HG02623 (cell line): ENCODE results near the gene IGFBPL1.
"Not testable (repeated sequence)": the region's sequence is repeated elsewhere in the genome, so short reads cannot be mapped to it uniquely, and the experiment has no call there.

ENCODE experiments used
- ATAC-seq: cut with Tn5 transposase; IDR thresholded peaks from one replicate; pipeline ENCODE4 v1.9.1; 2021; ENCODE audit warnings: moderate library complexity; ENCODE audit not compliant: unreplicated experiment

The IGFBPL1 gene

DNA sequence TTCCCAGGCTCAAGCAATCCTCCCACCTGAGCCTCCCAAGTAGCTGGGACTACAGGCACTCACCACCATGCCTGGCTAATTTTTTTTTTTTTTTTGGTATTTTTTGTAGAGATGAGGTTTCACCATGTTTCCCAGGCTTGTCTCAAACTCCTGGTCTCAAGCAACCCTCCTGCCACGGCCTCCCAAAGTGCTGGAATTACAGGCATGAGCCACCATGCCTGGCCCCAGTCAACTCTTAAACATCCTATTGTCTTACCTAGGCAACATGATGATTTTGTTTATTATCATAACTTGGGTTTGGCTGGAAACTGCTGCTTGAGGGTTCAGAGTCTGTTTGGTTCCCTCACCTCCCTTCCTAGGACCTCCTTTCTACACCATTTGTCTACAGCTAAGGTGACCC is 25.1 kb downstream of the IGFBPL1 start:
- ATAC-seq: not testable (repeated sequence)

DNA sequence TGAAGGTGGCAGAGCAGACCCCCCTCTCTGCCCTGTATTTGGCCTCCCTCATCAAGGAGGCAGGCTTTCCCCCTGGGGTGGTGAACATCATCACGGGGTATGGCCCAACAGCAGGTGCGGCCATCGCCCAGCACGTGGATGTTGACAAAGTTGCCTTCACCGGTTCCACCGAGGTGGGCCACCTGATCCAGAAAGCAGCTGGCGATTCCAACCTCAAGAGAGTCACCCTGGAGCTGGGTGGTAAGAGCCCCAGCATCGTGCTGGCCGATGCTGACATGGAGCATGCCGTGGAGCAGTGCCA is 27.9 kb downstream of the IGFBPL1 start:
- no peak for ATAC-seq

DNA sequence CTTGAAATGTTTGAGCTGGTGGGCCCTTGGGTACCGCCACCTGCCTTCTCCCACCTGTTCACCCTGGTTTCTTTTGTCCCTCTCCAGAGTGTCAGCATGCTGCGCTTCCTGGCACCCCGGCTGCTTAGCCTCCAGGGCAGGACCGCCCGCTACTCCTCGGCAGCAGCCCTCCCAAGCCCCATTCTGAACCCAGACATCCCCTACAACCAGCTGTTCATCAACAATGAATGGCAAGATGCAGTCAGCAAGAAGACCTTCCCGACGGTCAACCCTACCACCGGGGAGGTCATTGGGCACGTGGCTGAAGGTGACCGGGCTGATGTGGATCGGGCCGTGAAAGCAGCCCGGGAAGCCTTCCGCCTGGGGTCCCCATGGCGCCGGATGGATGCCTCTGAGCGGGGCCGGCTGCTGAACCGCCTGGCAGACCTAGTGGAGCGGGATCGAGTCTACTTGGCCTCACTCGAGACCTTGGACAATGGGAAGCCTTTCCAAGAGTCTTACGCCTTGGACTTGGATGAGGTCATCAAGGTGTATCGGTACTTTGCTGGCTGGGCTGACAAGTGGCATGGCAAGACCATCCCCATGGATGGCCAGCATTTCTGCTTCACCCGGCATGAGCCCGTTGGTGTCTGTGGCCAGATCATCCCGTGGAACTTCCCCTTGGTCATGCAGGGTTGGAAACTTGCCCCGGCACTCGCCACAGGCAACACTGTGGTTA is 28.4 kb downstream of the IGFBPL1 start:
- no peak for ATAC-seq

DNA sequence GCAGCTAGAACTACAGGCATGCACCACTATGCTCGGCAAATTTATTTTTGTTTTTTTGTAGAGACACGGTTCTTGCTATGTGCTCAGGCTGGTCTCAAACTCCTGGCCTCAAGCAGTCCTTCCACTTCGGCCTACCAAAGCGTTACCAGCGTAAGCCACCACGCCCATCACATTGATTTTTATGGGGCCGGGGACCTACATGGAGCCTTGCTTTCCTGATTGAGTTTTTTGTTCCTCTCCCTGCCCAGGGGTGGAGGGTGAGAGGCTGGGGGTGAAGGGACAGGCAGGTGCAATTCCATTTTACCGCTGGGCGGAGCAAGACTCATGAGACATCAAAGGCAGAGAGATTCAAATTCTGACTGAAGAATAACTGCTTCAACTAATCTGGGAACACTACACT is 29.8 kb downstream of the IGFBPL1 start:
- ATAC-seq: no peak

DNA sequence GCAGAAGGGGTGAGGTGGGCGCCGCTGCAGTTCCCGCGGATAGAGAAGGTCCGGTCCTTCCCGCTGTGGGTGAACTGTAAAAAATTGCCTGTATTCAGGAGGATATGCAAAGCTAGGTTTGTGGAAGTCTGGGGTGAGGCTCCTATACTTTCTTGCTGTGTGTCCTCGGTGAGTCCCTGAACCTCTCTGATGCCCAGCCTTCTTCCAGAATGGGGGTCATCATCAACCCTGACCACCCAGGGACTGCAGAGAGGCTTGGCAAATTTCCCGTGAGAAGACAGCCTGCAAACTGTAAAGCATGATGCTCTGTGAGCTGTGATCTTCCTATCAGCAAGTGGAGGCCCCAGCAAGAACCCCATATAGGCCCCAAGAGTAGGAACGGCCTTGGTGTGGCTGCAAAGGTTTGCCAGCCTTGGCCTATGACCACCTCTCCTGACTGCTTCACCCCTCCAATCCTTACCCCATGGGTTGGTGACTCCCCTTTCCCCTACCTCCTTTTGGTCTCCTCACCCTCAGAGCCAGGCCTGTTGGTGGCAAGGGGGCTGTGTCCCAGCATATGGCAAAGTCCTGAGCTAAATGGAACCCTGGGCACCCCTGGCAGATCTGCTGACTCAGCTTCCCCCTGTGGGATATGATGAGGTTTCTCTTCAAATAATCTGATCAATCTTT is 31.0 kb downstream of the IGFBPL1 start:
- ATAC-seq: no peak

DNA sequence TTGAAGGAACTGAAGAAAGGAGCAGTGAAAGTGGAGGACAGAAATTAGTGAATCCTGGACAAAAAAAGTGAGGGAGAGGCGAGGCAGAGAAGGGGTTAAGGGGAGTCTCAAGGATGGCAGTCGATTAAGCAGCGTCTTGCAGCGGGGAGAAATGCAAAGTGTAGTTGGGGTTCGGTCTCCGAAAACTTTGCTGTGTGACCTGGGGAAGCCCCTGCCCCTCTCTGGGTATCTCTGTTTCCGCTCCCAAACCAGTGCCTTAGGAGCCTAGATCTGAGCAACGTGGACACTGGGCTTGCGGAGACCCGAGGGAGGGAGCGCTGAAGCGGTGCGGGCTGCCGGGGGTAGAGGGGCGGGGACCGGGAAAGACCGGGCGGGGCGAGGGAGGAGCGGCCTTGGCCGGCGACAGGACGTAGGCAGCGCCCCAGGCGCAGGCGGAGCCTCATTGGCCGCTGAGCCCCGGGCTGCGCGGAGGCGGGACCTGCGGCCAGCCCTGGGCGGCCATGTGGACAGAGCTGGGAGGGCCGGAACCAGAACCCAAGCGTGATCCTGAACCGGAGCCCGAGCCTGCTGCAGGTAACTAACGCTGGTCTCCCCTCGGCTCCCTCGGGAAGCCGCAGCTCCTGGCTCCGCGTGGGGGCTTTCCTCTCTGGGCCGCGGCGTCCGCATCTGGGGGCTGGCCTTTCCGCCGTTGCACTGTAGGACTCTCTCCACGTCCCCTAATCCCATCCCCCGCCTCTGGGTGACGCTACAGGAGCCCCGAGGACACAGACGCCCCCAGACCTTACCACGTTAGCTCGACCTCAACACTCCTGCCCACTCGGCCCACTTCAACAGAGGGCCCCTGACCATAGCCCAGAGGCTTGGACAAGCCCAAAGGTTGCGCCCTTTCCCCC is 31.8 kb downstream of the IGFBPL1 start, which contains the start of gene ALDH1B1:
Gene ALDH1B1, plus strand, starts transcription at position 468 of the 893 bp plus-strand sequence. CDS start 3,047 bp downstream, outside the sequence.
- peak; percentile 99 for ATAC-seq

DNA sequence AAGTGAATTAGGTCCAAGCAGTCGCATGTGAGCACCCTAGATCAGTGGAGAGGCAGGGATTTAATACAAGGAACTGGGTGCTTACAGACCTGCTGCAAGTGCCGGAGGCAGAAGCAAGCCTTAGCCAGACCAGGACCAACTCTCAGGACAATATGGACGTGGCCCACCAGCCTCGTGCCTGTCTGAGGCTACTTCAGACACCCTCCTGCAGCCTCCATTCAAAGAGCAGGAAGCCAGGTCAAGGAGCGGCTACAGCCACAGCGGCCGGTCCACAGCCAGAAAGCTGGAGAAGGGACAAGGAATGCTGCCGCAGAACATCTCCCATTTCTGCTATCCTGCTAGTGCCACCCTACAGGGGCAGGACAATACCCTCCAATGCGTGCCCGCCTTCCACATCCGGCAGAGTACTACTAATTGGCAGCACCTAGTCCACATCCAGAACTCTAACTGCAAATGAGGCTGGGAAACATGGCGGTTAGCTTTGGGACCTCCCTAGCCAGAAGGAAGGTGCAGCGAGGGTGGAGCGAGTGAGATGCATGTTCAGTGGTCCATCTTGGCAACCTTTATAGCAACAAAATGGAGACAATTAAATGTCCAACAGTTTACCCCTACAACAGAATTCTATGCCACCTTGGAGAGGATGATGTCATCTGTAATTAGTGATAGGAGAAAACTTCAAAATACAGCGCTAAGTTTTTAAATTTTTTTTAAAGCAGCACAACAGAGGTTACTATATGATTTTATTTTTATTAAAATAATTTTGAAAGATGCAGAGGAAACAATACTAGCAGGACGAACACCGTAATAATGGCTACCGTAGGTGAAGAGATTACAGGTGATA is 32.8 kb downstream of the IGFBPL1 start:
- ATAC-seq: no peak

DNA sequence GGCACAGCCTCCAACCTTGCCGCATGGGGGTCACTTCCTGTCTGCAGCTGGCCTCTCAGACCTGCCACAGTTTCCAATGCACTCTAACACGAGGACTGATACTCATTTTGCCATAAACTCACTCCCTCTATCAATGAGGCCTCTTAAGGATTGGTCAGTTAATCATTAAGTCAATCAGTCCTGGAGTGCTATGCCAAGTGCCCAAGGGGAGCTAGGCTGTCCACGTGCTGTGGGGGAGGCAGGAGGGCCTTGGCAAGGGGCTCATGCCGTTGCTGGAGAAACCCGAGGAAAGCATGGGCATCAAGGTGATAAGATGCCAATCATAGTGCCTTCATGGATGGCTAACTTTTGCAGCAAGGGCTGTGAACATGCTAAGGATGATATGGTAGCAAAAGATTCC is 33.4 kb downstream of the IGFBPL1 start:
- ATAC-seq: no peak

- no peak for ATAC-seq
Measured at GRCh38 chr9:38390442-38390841, 33.8 kb downstream of the IGFBPL1 start.

GRCh38 chr9:38389313-38389712 is 34.9 kb downstream of the IGFBPL1 start:
- no peak for ATAC-seq

DNA sequence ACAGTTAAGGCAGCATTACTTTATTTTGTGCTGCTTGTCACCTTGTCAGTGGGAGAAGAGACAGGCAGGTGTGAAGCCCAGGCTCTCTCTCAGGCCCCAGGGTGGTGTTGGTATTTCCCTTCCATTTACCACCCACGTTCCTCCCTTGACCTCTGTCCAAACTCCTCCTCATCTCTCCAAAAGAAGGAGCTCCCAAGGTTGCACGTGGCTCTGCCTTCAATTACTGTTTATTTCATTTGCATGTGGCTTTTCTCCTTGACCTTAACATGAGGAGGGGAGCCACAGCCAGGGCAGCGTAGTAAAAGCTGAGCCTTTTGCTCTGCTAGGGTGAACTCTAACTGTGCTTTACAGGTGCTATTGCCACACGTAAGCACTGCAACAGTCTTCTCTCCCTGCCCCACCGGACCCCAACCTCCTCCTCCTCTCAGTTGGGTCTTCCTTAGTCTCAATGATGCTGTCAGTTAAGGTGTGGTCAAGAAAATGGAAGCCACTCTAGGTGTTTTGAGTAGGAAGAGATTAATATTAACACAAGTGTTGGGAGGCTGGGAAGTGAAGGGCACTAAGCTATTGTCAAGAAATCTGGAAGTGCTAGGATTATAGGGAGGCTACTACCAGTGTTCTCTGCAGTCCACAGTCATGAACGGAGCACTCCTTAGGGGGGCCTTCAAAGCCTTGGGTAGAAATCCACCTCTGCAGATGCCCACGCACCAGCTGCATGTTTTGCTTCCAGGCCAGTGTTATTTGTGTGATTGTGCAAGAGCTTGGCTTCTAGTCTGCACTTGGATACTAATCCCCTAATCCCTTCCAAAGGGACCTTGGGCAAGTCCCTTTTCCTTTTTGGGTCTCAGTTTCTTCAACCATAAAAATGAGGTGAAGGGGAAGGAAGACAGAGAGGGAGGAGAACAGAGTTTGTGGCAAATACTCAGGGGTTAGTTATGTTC is 35.7 kb downstream of the IGFBPL1 start:
- no peak for ATAC-seq

DNA sequence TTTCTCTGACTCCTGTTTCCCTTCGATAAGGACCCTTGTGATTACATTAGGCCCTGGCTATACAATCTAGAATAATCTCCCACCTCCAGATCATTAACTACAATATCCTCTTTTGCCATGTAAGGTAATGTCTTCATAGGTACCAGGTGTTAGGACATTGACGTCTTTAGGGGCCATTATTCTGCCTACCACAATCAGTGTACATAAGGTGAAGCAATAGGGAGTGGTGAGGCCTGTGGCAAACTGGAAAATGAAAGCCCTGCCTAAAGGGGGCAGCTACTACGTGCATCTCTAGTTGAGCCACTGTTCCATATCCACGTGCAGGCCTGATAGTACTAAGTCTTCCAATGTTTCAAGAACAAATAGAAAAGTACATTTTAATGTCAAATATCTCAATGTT is 36.5 kb downstream of the IGFBPL1 start:
- ATAC-seq: no peak

DNA sequence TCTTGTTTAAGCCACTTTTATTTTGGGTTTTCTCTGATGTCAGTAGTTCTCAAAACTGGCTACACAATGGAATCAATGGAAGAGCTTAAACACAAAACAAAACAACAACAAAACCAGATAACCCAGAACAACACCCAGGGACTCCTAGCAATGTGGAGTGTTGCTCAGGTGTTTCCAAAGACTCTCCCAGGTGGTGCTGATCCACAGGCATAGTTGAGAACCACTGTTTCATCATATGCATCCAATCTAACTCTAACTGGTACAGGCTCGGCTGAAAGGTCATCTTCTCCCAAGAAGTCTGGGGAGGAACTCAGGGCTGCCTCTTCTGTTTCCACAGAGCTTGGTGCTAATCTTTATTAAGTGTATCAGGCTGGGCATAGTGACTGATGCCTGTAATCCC is 37.2 kb downstream of the IGFBPL1 start:
- ATAC-seq: no peak

DNA sequence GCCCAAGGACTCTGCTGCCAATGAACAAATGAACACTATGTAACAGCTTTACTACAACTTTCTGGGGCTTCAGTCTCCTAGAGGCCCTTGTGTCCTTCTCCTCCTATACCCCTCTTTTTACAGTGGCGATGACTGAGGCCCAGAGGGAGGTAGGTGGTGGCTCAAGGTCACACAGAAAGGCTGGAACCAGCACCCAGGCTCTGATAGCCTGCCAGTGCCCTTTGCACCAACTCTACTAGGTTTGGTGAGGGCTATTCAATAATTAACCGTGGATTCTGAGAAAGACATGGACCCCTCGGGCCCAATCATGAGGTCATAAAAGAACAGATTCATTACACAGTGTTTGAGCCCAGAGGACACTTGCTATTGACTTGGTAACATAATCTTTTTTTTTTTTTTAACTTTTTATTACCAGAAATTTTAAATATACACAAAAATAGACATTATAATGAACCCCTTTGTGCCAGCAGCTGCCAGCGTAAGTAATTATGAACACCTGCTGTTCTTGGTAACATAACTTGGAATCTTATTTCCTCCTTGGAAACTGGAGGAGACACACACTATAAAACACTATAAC is 37.8 kb downstream of the IGFBPL1 start:
- no peak for ATAC-seq

DNA sequence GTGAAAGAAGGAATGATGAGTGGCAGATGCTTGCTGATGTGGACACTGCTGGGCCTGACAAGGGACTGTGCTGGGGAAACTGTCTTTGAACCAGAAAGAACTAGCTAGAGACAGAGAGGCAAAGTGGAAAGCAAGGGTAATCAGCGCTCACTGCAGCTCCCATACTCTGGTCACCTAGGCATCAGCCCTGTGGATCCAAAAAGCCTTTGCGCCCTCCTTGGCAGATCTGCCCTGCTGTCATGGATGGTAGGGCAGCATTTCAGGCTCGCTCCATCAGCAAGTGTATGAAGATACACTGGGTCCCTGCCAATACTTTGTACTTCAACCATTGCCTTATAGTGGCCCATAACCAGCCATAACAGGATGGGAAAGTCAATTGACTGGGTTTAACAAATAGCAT is 38.4 kb downstream of the IGFBPL1 start:
- ATAC-seq: no peak

DNA sequence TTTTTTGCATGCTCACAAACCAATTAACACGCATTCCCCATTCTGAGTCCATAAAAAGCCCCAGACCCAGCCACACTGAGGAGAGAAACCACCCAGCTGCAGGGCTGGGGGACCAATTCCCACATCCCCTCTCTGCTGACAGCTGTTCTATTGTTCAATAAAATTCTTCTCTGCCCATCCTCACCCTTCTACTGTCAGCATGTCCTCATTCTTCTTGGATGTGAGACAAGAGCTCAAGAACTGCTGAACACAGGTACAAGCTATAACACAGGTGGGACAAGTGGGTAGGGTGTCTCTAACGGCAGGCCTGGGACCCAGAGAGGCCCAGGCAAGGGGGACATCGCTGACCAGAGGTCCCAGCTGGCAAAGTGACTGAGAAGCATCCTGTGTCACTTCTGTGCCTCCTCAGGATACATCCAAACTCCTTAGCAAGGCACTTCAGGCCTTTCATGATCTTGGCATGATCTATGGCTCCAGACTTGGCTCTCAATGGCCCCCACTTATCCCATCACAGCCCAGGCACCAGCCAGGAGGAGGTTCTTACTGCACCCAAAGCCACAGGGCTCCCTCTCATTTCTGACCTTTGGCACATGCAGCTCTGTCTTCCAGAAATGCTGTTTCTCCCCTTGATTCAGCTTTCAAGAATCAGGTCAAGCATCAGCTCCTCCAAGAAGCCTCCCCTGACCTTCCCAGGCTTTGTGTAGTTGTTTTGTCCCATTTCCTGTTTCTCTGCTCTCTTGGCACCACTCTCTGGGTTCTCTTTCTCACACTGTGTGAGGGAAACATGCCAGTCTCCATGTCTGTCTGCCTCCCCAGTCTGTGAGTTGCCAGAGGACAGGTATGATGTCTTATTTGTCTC is 39.0 kb downstream of the IGFBPL1 start:
- no peak for ATAC-seq

GRCh38 chr9:38382141-38382540 is 42.1 kb downstream of the IGFBPL1 start:
- no peak for ATAC-seq

DNA sequence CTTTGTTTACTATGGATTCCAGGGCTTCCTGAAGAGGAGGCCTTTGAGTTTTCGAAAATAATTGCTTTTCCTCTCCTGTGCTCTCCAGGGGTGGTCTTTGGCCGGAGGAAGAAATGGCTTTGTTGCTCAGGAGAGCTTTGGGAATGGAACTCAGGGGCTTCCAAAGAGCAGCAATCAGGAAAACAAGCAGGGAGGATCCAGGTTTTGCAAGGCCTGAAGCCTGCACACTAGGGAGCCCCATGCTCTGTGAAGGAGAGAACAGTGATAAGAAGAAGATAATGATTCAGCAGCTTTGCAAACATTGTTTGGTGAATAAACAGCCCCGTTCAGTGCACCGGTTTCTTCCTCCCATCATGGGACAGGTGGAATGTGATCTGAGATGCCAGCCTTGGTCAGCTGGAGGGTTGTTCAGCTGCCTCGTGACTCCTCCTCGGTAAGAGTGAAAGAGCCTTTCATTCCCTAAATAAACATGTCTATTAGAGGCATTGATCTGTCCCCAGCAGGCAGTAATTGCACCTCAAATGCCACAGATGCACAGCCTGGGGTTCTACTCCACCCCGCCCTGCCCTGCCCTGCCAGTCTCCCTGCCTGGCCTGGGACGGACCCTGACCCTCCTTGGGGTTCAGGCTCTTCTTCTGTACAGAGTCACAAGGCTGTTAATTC is 43.3 kb downstream of the IGFBPL1 start:
- ATAC-seq: no peak
